Measurements from ENCODE around the gene TNF. TPM values are rescaled to one million over a fixed set of nuclear protein-coding genes. Genes with fewer than 3 reads are reported as not detected.
A peak's percentile ranks its signal among the peaks of the same experiment; 100 is the strongest.

TNF gene
- total RNA-seq, 3 donors from 2014 or later = 485 to 701 (median 587) TPM

- no peak for ATAC-seq
- Mint-ChIP-seq H3K4me1 (ENCODE audit: low read depth) (peaks cover 31% of the 10 kb centered on the region), H3K27me3 (ENCODE audit: low read depth) (no peaks in the 10 kb centered on the region), H3K4me3 (peak within 1 kb of the TSS; percentile 72), H3K9me3 (no peaks in the 10 kb centered on the region), H3K36me3 (ENCODE audit: insufficient read depth) (no peaks in the 10 kb centered on the region)
- no peak for DNase-seq
Measured at GRCh38 chr6:31614684-31615578, 39.6 kb downstream of the TNF start, which contains the start of gene AIF1. AIF1 (plus strand) TSS chr6:31615234; CDS start chr6:31615330, 96 bp downstream.

GRCh38 chr6:31615748-31616147, 40.4 kb downstream of the TNF start:
- H3K4me3 Mint-ChIP-seq = peak overlapping the region; percentile 72
- no peaks in the 10 kb centered on the region for H3K9me3 Mint-ChIP-seq
- ATAC-seq (no peak), DNase-seq (no peak)
- H3K27me3 Mint-ChIP-seq (ENCODE audit: low read depth) = no peaks in the 10 kb centered on the region
- H3K4me1 Mint-ChIP-seq (ENCODE audit: low read depth) = peaks cover 31% of the 10 kb centered on the region
- H3K36me3 Mint-ChIP-seq (ENCODE audit: insufficient read depth) = no peaks in the 10 kb centered on the region

GRCh38 chr6:31617010-31617409, 41.6 kb downstream of the TNF start:
- Mint-ChIP-seq H3K9me3 (no peaks in the 10 kb centered on the region), H3K4me1 (ENCODE audit: low read depth) (peaks cover 37% of the 10 kb centered on the region), H3K36me3 (ENCODE audit: insufficient read depth) (peaks cover 7% of the 10 kb centered on the region), H3K27me3 (ENCODE audit: low read depth) (no peaks in the 10 kb centered on the region), H3K4me3 (peak overlapping the region; percentile 72)
- no peak for DNase-seq
- ATAC-seq = no peak

- Mint-ChIP-seq H3K27me3 (ENCODE audit: low read depth) (no peaks in the 10 kb centered on the region), H3K36me3 (ENCODE audit: insufficient read depth) (peaks cover 21% of the 10 kb centered on the region), H3K4me3 (peak overlapping the region; percentile 92), H3K4me1 (ENCODE audit: low read depth) (peaks cover 41% of the 10 kb centered on the region), H3K9me3 (no peaks in the 10 kb centered on the region)
- ATAC-seq = peak; percentile 83
- DNase-seq = peak; percentile 97
Measured at GRCh38 chr6:31619805-31620585, 44.6 kb downstream of the TNF start.

- Mint-ChIP-seq H3K36me3 (ENCODE audit: insufficient read depth) (peaks cover 28% of the 10 kb centered on the region), H3K27me3 (ENCODE audit: low read depth) (no peaks in the 10 kb centered on the region), H3K4me1 (ENCODE audit: low read depth) (peaks cover 34% of the 10 kb centered on the region), H3K4me3 (peak within 1 kb of the TSS; percentile 92), H3K9me3 (no peaks in the 10 kb centered on the region)
- ATAC-seq = peak; percentile 72
- no peak for DNase-seq
Measured at GRCh38 chr6:31620586-31621319, 45.4 kb downstream of the TNF start, which contains the start of gene PRRC2A. PRRC2A (plus strand) TSS chr6:31620715; CDS start chr6:31622790, 2,075 bp downstream.

- Mint-ChIP-seq H3K4me3 (peak overlapping the region; percentile 92), H3K27me3 (ENCODE audit: low read depth) (no peaks in the 10 kb centered on the region), H3K36me3 (ENCODE audit: insufficient read depth) (peaks cover 34% of the 10 kb centered on the region), H3K4me1 (ENCODE audit: low read depth) (peaks cover 27% of the 10 kb centered on the region), H3K9me3 (no peaks in the 10 kb centered on the region)
- no peak for ATAC-seq
- DNase-seq = no peak
Measured at GRCh38 chr6:31621320-31621939, 46.1 kb downstream of the TNF start.

- peaks cover 25% of the 10 kb centered on the region for H3K4me1 Mint-ChIP-seq (ENCODE audit: low read depth)
- no peaks in the 10 kb centered on the region for H3K9me3 Mint-ChIP-seq
- ATAC-seq (no peak), DNase-seq (no peak)
- H3K4me3 Mint-ChIP-seq = peak overlapping the region; percentile 92
- H3K27me3 Mint-ChIP-seq (ENCODE audit: low read depth) = no peaks in the 10 kb centered on the region
- peaks cover 36% of the 10 kb centered on the region for H3K36me3 Mint-ChIP-seq (ENCODE audit: insufficient read depth)
Measured at GRCh38 chr6:31621991-31622390, 46.6 kb downstream of the TNF start.

- H3K4me1 Mint-ChIP-seq (ENCODE audit: low read depth) = peaks cover 25% of the 10 kb centered on the region
- no peaks in the 10 kb centered on the region for H3K9me3 Mint-ChIP-seq
- no peaks in the 10 kb centered on the region for H3K27me3 Mint-ChIP-seq (ENCODE audit: low read depth)
- H3K36me3 Mint-ChIP-seq (ENCODE audit: insufficient read depth) = peaks cover 43% of the 10 kb centered on the region
- DNase-seq (no peak), ATAC-seq (no peak)
- H3K4me3 Mint-ChIP-seq = peak overlapping the region; percentile 92
Measured at GRCh38 chr6:31622684-31623091, 47.3 kb downstream of the TNF start.

- no peak overlapping the region for H3K4me3 Mint-ChIP-seq
- peaks cover 51% of the 10 kb centered on the region for H3K36me3 Mint-ChIP-seq (ENCODE audit: insufficient read depth)
- peaks cover 23% of the 10 kb centered on the region for H3K4me1 Mint-ChIP-seq (ENCODE audit: low read depth)
- DNase-seq (no peak), ATAC-seq (no peak)
- no peaks in the 10 kb centered on the region for H3K27me3 Mint-ChIP-seq (ENCODE audit: low read depth)
- H3K9me3 Mint-ChIP-seq = no peaks in the 10 kb centered on the region
Measured at GRCh38 chr6:31624070-31624469, 48.7 kb downstream of the TNF start.

GRCh38 chr6:31626952-31627351, 51.6 kb downstream of the TNF start:
- ATAC-seq (no peak), DNase-seq (no peak)
- Mint-ChIP-seq H3K36me3 (ENCODE audit: insufficient read depth) (peaks cover 56% of the 10 kb centered on the region), H3K4me1 (ENCODE audit: low read depth) (peaks cover 14% of the 10 kb centered on the region), H3K27me3 (ENCODE audit: low read depth) (no peaks in the 10 kb centered on the region), H3K4me3 (no peak overlapping the region), H3K9me3 (no peaks in the 10 kb centered on the region)

- DNase-seq = no peak
- peaks cover 52% of the 10 kb centered on the region for H3K36me3 Mint-ChIP-seq (ENCODE audit: insufficient read depth)
- H3K9me3 Mint-ChIP-seq = no peaks in the 10 kb centered on the region
- no peak for ATAC-seq
- peaks cover 6% of the 10 kb centered on the region for H3K4me1 Mint-ChIP-seq (ENCODE audit: low read depth)
- H3K27me3 Mint-ChIP-seq (ENCODE audit: low read depth) = no peaks in the 10 kb centered on the region
- no peak overlapping the region for H3K4me3 Mint-ChIP-seq
Measured at GRCh38 chr6:31627690-31628287, 52.4 kb downstream of the TNF start.

Measured in activated T-cell treated with anti-CD3 and anti-CD28 coated beads, Interleukin-2, amount 50 U/mL, for 4 hours (primary cell).